ENCODE measurements around the gene ESD.

DNA sequence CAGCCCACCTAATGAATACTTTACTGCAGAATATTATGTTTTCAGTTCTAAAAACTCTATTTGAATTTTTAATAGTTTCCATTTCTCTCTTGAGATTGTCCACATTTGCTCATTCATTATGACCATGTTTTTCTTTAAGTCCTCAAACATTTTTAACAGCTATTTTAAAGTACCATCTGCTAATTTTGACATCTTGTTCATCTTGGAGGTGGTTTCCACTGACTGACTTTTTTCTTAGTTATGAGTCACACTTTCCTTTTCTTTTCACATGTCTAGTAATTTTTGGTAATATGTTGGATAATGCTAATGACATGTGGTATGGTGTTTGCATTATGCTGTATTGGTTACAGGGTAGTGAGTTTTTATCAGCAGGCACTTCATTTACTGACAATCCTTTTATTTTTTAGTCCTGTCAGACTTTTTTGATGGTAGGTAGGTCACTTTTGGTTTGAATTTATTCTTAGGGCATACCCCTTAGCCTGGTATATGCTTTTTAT lies 15.4 kb upstream of the ESD start:
- TF ChIP-seq TEAD4 (IDR thresholded peaks at IDR 0.05) (no peak), CEBPB (IDR thresholded peaks at IDR 0.05) (no peak), USF1 (IDR thresholded peaks at IDR 0.05) (no peak)
- TF ChIP-seq, protein P1, sequence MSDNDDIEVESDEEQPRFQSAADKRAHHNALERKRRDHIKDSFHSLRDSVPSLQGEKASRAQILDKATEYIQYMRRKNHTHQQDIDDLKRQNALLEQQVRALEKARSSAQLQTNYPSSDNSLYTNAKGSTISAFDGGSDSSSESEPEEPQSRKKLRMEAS (IDR thresholded peaks at IDR 0.05), result no peak

Measured in Ishikawa (cell line).